SJCRH30 (cell line): Measurements from ENCODE around the gene CENPL. TPM values are rescaled to one million over a fixed set of nuclear protein-coding genes. Genes with fewer than 3 reads are reported as not detected.

Experiments
- DNase-seq, 2 experiments: peaks; one replicate each; pipeline ENCODE4 v3.0.0-alpha.2; 2015 to 2020
- H3K27ac ChIP-seq: fragments of 250-450 bp; sonication (Bioruptor Pico); 2 replicates; pipeline ENCODE4 v1.5.1; 2020; ENCODE audit warnings: mild to moderate bottlenecking, moderate library complexity
- H3K27me3 ChIP-seq: fragments of 250-450 bp; sonication (Bioruptor Pico); 2 replicates; pipeline ENCODE4 v1.5.1; 2020; ENCODE audit warnings: mild to moderate bottlenecking, moderate library complexity
- H3K36me3 ChIP-seq: fragments of 250-450 bp; sonication (Bioruptor Pico); 2 replicates; pipeline ENCODE4 v1.5.1; 2020; ENCODE audit warnings: mild to moderate bottlenecking, moderate library complexity
- H3K4me1 ChIP-seq: fragments of 250-450 bp; sonication (Bioruptor Pico); 2 replicates; pipeline ENCODE4 v1.5.1; 2020; ENCODE audit warnings: mild to moderate bottlenecking, moderate library complexity
- H3K4me3 ChIP-seq: fragments of 250-450 bp; sonication (Bioruptor Pico); 2 replicates; pipeline ENCODE4 v1.5.1; 2020; ENCODE audit warnings: mild to moderate bottlenecking, moderate library complexity
- H3K9me3 ChIP-seq: fragments of 250-450 bp; sonication (Bioruptor Pico); replicated peaks from 2 replicates; pipeline ENCODE4 v1.5.1; 2020; ENCODE audit warnings: mild to moderate bottlenecking, moderate library complexity
- total RNA-seq: library from RNA; depleted of rRNA; stranded (reverse); fragments of >200 nt; shearing (Covaris generic); gene quantifications from 2 replicates; pipeline ENCODE4 v1.2.3, GENCODE V29; 2014; rRNA removed

Gene CENPL, protein sequence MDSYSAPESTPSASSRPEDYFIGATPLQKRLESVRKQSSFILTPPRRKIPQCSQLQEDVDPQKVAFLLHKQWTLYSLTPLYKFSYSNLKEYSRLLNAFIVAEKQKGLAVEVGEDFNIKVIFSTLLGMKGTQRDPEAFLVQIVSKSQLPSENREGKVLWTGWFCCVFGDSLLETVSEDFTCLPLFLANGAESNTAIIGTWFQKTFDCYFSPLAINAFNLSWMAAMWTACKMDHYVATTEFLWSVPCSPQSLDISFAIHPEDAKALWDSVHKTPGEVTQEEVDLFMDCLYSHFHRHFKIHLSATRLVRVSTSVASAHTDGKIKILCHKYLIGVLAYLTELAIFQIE
- 37.4 and 38.3 TPM in 2 replicates for total RNA-seq

- H3K27ac ChIP-seq, result peak within 1 kb of the TSS; percentile 92
- H3K4me1 ChIP-seq, result no peaks in the 10 kb centered on the region
- DNase-seq, result peak; percentile 94 to 97
- H3K36me3 ChIP-seq, result peaks cover 3% of the 10 kb centered on the region
- H3K27me3 ChIP-seq, result no peaks in the 10 kb centered on the region
- peak within 1 kb of the TSS; percentile 68 for H3K4me3 ChIP-seq
- H3K9me3 ChIP-seq, result no peaks in the 10 kb centered on the region
Measured at GRCh38 chr1:173824315-173825081, at the start of gene CENPL, which contains the start of gene DARS2. CENPL (minus strand) TSS chr1:173824883; CDS start chr1:173811299, 13,584 bp downstream. DARS2 (plus strand) TSS chr1:173824673; CDS start chr1:173825230, 557 bp downstream.

DNA sequence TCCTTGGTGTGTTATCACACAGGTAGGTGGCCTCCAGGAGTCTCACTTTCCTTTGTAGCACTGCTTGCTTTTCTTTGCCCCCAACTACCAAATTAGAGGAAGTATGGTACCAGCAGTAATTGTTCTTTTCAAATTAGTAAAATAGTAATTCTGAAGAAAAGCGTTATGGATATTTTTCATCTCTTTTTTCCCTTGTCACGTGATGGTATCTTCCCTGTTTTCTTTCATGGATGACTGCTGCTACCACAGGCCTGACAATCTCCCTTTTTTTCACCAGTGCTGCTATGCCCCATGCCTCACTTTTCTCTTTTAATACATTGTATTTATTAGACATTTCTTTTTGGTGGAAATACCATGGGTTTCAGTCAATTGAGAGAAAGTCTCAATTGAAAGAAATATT, 46.8 kb upstream of the CENPL start:
- peaks cover 9% of the 10 kb centered on the region; the same call in 1 of the 2 replicates for H3K4me1 ChIP-seq
- H3K27ac ChIP-seq, result no peak overlapping the region
- no peaks in the 10 kb centered on the region for H3K9me3 ChIP-seq
- H3K36me3 ChIP-seq, result peaks cover 12% of the 10 kb centered on the region
- DNase-seq, result no peak
- no peak overlapping the region for H3K4me3 ChIP-seq
- no peaks in the 10 kb centered on the region for H3K27me3 ChIP-seq

DNA sequence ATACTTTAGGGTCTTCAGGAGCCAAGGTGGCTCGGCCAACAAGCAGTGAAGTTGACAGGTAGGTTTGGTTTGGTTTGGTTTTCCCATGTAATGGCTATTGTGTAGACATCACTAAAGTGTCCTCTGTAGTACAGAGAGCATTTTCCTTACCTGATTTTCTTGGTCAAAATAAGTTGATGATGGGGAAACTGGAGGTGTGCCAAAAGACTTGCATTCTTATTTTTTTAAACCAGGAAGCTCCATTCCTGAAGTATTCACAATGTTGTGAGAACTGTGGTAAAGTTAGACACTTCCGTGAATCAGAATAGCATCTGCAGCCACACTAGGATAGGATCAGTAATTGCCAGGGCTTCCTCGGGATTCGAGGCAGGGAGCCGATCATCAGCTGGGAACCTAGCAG, 46.4 kb upstream of the CENPL start:
- no peaks in the 10 kb centered on the region for H3K27me3 ChIP-seq
- H3K4me1 ChIP-seq, result peaks cover 10% of the 10 kb centered on the region; the same call in 1 of the 2 replicates
- DNase-seq, result no peak
- H3K9me3 ChIP-seq, result no peaks in the 10 kb centered on the region
- H3K27ac ChIP-seq, result no peak overlapping the region
- H3K4me3 ChIP-seq, result no peak overlapping the region
- peaks cover 16% of the 10 kb centered on the region for H3K36me3 ChIP-seq

DNA sequence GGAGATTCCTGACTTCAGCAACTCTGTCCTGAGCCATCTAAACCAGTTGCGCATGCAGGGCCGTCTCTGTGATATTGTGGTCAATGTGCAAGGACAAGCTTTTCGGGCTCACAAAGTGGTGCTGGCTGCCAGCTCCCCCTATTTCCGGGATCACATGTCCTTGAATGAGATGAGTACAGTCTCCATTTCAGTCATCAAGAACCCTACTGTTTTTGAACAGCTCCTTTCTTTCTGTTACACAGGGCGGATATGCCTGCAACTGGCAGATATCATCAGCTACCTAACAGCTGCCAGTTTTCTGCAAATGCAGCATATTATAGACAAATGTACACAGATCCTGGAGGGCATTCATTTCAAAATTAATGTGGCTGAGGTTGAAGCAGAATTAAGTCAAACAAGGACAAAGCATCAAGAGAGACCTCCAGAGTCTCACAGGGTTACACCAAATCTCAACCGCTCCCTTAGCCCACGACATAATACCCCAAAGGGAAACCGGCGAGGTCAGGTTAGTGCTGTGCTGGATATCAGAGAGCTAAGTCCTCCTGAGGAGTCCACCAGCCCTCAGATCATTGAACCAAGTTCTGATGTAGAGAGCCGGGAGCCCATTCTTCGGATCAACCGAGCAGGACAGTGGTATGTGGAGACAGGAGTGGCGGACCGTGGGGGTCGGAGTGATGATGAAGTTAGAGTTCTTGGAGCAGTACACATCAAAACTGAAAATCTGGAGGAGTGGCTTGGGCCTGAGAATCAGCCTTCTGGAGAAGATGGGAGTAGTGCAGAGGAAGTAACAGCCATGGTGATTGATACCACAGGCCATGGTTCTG, 45.8 kb upstream of the CENPL start:
- Histone ChIP-seq H3K27me3 (no peaks in the 10 kb centered on the region), H3K4me3 (no peak overlapping the region), H3K27ac (peak overlapping the region; percentile 35; the same call in 1 of the 2 replicates), H3K9me3 (no peaks in the 10 kb centered on the region), H3K4me1 (peaks cover 15% of the 10 kb centered on the region), H3K36me3 (peaks cover 22% of the 10 kb centered on the region)
- DNase-seq, result peak; percentile 56 to 76

GRCh38 chr1:173869021-173869359, 44.3 kb upstream of the CENPL start:
- H3K27ac ChIP-seq, result peak overlapping the region; percentile 84
- H3K36me3 ChIP-seq, result peaks cover 37% of the 10 kb centered on the region
- H3K9me3 ChIP-seq, result no peaks in the 10 kb centered on the region
- no peak for DNase-seq
- H3K27me3 ChIP-seq, result no peaks in the 10 kb centered on the region
- H3K4me1 ChIP-seq, result peaks cover 24% of the 10 kb centered on the region
- peak overlapping the region; percentile 87 for H3K4me3 ChIP-seq

- Histone ChIP-seq H3K36me3 (peaks cover 42% of the 10 kb centered on the region), H3K4me3 (peak within 1 kb of the TSS; percentile 87), H3K27ac (peak within 1 kb of the TSS; percentile 84), H3K27me3 (no peaks in the 10 kb centered on the region), H3K9me3 (no peaks in the 10 kb centered on the region), H3K4me1 (peaks cover 25% of the 10 kb centered on the region)
- DNase-seq, result peak; percentile 86 to 88
Measured at GRCh38 chr1:173868266-173869020, 43.8 kb upstream of the CENPL start, which contains the start of gene ZBTB37. ZBTB37 (plus strand) TSS chr1:173868380; CDS start chr1:173870226, 1,846 bp downstream.

GRCh38 chr1:173867753-173868265, 43.1 kb upstream of the CENPL start, which contains the start of gene GAS5:
GAS5 (minus strand) TSS chr1:173867989.
- Histone ChIP-seq H3K9me3 (no peaks in the 10 kb centered on the region), H3K4me3 (peak within 1 kb of the TSS; percentile 87), H3K27me3 (no peaks in the 10 kb centered on the region), H3K27ac (peak within 1 kb of the TSS; percentile 84), H3K4me1 (peaks cover 25% of the 10 kb centered on the region), H3K36me3 (peaks cover 49% of the 10 kb centered on the region)
- peak; percentile 99 to 100 for DNase-seq

GRCh38 chr1:173867141-173867752, 42.6 kb upstream of the CENPL start:
- DNase-seq, result peak in 1 of 2 experiments; percentile 12
- H3K36me3 ChIP-seq, result peaks cover 54% of the 10 kb centered on the region
- no peaks in the 10 kb centered on the region for H3K27me3 ChIP-seq
- H3K4me3 ChIP-seq, result peak overlapping the region; percentile 87
- H3K27ac ChIP-seq, result peak overlapping the region; percentile 84
- H3K4me1 ChIP-seq, result peaks cover 25% of the 10 kb centered on the region
- H3K9me3 ChIP-seq, result no peaks in the 10 kb centered on the region

DNA sequence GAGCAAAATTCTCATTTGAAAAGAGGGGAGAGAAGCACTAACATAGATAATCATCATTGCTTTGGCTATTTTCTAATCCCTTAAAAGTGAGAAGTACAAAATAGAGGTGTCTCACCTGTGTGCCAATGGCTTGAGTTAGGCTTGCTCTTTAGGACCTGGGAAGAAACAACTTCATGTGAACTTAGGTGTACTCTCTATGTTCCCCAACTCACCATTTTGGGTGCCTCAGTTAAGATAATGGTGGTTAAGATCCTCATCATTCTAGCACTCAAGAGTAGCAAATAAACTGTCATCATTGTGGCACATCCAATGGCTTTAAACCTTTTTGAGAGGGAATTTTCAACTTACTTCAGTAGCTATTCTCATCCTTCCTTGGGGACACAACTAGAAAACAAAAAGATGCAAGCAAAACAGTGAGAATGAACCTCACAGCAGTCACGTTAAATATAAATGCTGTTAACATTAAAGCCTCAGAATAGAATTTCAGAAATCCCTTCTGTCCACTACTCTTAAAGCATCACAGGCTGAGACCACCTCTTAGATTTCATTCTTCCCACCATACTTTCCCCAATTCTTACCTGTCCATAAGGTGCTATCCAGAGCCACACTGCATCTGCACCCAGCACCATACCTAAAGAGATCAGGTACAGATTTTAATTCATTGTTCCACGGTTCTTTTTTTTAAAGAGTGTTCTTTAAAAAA, 41.9 kb upstream of the CENPL start:
- Histone ChIP-seq H3K4me3 (peak overlapping the region; percentile 87), H3K9me3 (no peaks in the 10 kb centered on the region), H3K27me3 (no peaks in the 10 kb centered on the region), H3K27ac (peak overlapping the region; percentile 84), H3K4me1 (peaks cover 25% of the 10 kb centered on the region), H3K36me3 (peaks cover 55% of the 10 kb centered on the region)
- no peak for DNase-seq

GRCh38 chr1:173865468-173866164, 40.9 kb upstream of the CENPL start:
- peak overlapping the region; percentile 87 for H3K4me3 ChIP-seq
- H3K4me1 ChIP-seq, result peaks cover 19% of the 10 kb centered on the region
- H3K36me3 ChIP-seq, result peaks cover 55% of the 10 kb centered on the region
- DNase-seq, result no peak
- H3K27me3 ChIP-seq, result no peaks in the 10 kb centered on the region
- H3K9me3 ChIP-seq, result no peaks in the 10 kb centered on the region
- peak overlapping the region; percentile 84; the same call in 1 of the 2 replicates for H3K27ac ChIP-seq

GRCh38 chr1:173864179-173864867, 39.6 kb upstream of the CENPL start:
- no peak overlapping the region for H3K27ac ChIP-seq
- no peak for DNase-seq
- H3K27me3 ChIP-seq, result no peaks in the 10 kb centered on the region
- no peaks in the 10 kb centered on the region for H3K9me3 ChIP-seq
- H3K4me1 ChIP-seq, result peaks cover 15% of the 10 kb centered on the region
- H3K4me3 ChIP-seq, result peak overlapping the region; percentile 87
- peaks cover 62% of the 10 kb centered on the region for H3K36me3 ChIP-seq
